ENCODE data around the gene SLCO1B3. TPM values are rescaled to one million over a fixed set of nuclear protein-coding genes. Genes with fewer than 3 reads are reported as not detected.

The SLCO1B3 gene
- total and polyA plus RNA-seq, 2 donors (not counting 1 experiment from before 2014, with no cell fraction given), result not detected

DNA sequence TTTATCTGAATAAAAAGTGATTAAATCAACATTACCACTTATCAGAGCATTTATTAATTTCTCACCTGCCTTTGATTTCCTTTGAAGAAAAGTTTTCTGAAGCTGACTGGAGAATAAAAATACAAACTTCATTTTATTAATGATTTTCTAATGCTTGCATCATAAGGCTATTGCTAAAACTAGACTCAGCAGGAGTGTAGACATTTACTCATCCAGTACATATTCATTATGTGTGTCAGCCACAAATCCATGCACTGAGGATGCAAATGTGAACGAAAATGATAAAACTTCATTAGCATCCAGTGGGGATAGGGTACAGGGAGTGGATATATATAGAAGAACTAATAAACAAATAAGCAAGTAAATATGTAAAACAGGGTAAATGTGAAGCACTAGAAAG is 74.6 kb downstream of the SLCO1B3 start:
- H3K4me2 ChIP-seq (replicated peaks; ENCODE audit: low read depth, low read length, poor library complexity, severe bottlenecking), result no peak overlapping the region
- no peaks in the 10 kb centered on the region for H3K4me1 Mint-ChIP-seq
- no peak overlapping the region for H3K4me3 Mint-ChIP-seq
- no peak for DNase-seq
- H3K9ac ChIP-seq (ENCODE audit: low read length), result no peak overlapping the region
- TF ChIP-seq, protein P1, sequence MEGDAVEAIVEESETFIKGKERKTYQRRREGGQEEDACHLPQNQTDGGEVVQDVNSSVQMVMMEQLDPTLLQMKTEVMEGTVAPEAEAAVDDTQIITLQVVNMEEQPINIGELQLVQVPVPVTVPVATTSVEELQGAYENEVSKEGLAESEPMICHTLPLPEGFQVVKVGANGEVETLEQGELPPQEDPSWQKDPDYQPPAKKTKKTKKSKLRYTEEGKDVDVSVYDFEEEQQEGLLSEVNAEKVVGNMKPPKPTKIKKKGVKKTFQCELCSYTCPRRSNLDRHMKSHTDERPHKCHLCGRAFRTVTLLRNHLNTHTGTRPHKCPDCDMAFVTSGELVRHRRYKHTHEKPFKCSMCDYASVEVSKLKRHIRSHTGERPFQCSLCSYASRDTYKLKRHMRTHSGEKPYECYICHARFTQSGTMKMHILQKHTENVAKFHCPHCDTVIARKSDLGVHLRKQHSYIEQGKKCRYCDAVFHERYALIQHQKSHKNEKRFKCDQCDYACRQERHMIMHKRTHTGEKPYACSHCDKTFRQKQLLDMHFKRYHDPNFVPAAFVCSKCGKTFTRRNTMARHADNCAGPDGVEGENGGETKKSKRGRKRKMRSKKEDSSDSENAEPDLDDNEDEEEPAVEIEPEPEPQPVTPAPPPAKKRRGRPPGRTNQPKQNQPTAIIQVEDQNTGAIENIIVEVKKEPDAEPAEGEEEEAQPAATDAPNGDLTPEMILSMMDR (IDR thresholded peaks at IDR 0.05), result no peak
- no peaks in the 10 kb centered on the region for H4K20me1 ChIP-seq (ENCODE audit: control insufficient read depth, insufficient read depth, low read length, poor library complexity, severe bottlenecking)
- H3K4me1 ChIP-seq (ENCODE audit: control insufficient read depth in 2 of 2, insufficient read depth in 2 of 2, low read length in 2 of 2), result no peaks in the 10 kb centered on the region
- H3K27me3 Mint-ChIP-seq, result no peaks in the 10 kb centered on the region
- H3K36me3 ChIP-seq (replicated peaks in 1 of 2; ENCODE audit: control extremely low read depth in 1 of 2, control insufficient read depth in 1 of 2, extremely low read depth in 1 of 2, insufficient read depth in 2 of 2, low read length in 1 of 2), result no peaks in the 10 kb centered on the region
- no peak overlapping the region for H3K27ac ChIP-seq (ENCODE audit: low read length in 2 of 2)
- intact Hi-C loops (cut with micrococcal nuclease), result no loop called here
- no peaks in the 10 kb centered on the region for H3K9me3 Mint-ChIP-seq (ENCODE audit: insufficient read depth)
- ChIA-PET POLR2A (no interaction called here), CTCF (no interaction called here)
- H3K9me3 ChIP-seq (ENCODE audit: control extremely low read depth in 1 of 3, control insufficient read depth in 2 of 3, insufficient read depth in 1 of 3, low read length in 2 of 3), result peaks cover 0 to 2% (median 0%) of the 10 kb centered on the region in 3 donors
- no peaks in the 10 kb centered on the region for H3K27me3 ChIP-seq (replicated peaks in 1 of 4; ENCODE audit: control extremely low read depth in 1 of 4, control insufficient read depth in 3 of 4, insufficient read depth in 4 of 4, low read length in 3 of 4)
- H2AFZ ChIP-seq (ENCODE audit: insufficient read depth, low read depth, low read length, poor library complexity, severe bottlenecking), result no peak overlapping the region
- no CpG with 5 or more reads among the region's 1 CpG for WGBS (ENCODE audit: insufficient coverage)
- no peak for ATAC-seq (ENCODE audit: low read depth)
- no peak overlapping the region for H3K27ac Mint-ChIP-seq
- no peak overlapping the region for H3K4me3 ChIP-seq (ENCODE audit: control extremely low read depth in 1 of 5, extremely low read depth in 1 of 5, insufficient read depth in 1 of 5, low read depth in 2 of 5, low read length in 4 of 5)
- no peaks in the 10 kb centered on the region for H3K79me2 ChIP-seq (ENCODE audit: control insufficient read depth, insufficient read depth, low read length)

DNA sequence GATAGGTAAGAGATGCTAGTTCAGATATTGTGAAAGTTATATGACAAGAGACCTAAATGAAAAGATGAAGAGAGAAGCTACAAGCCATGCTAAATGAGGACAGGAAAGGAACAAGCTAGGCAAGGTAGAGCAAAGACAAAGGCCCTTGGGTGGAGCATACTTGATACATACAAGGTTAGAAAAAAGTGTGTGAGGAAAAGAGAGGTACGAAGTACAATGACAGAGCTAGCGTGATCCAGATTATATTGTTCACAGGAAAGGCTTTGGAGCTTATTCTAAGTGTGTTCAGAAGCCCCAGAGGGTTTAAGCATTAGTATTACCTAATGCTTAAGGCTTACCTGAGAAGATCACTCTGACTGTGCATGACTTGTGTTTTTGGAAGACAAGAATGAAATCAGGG is 75.0 kb downstream of the SLCO1B3 start:
- no peak overlapping the region for H3K27ac Mint-ChIP-seq
- Histone ChIP-seq H3K27ac (ENCODE audit: low read length in 2 of 2) (no peak overlapping the region), H3K27me3 (replicated peaks in 1 of 4; ENCODE audit: control extremely low read depth in 1 of 4, control insufficient read depth in 3 of 4, insufficient read depth in 4 of 4, low read length in 3 of 4) (no peaks in the 10 kb centered on the region), H3K36me3 (replicated peaks in 1 of 2; ENCODE audit: control extremely low read depth in 1 of 2, control insufficient read depth in 1 of 2, extremely low read depth in 1 of 2, insufficient read depth in 2 of 2, low read length in 1 of 2) (no peaks in the 10 kb centered on the region), H3K79me2 (ENCODE audit: control insufficient read depth, insufficient read depth, low read length) (no peaks in the 10 kb centered on the region), H3K4me1 (ENCODE audit: control insufficient read depth in 2 of 2, insufficient read depth in 2 of 2, low read length in 2 of 2) (no peaks in the 10 kb centered on the region), H2AFZ (ENCODE audit: insufficient read depth, low read depth, low read length, poor library complexity, severe bottlenecking) (no peak overlapping the region), H4K20me1 (ENCODE audit: control insufficient read depth, insufficient read depth, low read length, poor library complexity, severe bottlenecking) (no peaks in the 10 kb centered on the region), H3K9me3 (ENCODE audit: control extremely low read depth in 1 of 3, control insufficient read depth in 2 of 3, insufficient read depth in 1 of 3, low read length in 2 of 3) (peaks cover 0 to 2% (median 0%) of the 10 kb centered on the region in 3 donors), H3K4me3 (ENCODE audit: control extremely low read depth in 1 of 5, extremely low read depth in 1 of 5, insufficient read depth in 1 of 5, low read depth in 2 of 5, low read length in 4 of 5) (no peak overlapping the region), H3K9ac (ENCODE audit: low read length) (no peak overlapping the region), H3K4me2 (replicated peaks; ENCODE audit: low read depth, low read length, poor library complexity, severe bottlenecking) (no peak overlapping the region)
- 86% methylated on average over 2 of the region's 2 CpGs for WGBS (ENCODE audit: insufficient coverage)
- TF ChIP-seq, protein P1 (IDR thresholded peaks at IDR 0.05), result no peak
- no peak for TF ChIP-seq EZH2 (IDR thresholded peaks at IDR 0.05; ENCODE audit: borderline replicate concordance, insufficient read depth, low read depth, low read length, poor library complexity, severe bottlenecking)
- intact Hi-C loops (cut with micrococcal nuclease), result no loop called here
- ATAC-seq (ENCODE audit: low read depth) (no peak), DNase-seq (no peak)
- no peaks in the 10 kb centered on the region for H3K4me1 Mint-ChIP-seq
- no peaks in the 10 kb centered on the region for H3K27me3 Mint-ChIP-seq
- H3K9me3 Mint-ChIP-seq (ENCODE audit: insufficient read depth), result peaks cover 2% of the 10 kb centered on the region
- H3K4me3 Mint-ChIP-seq, result no peak overlapping the region
- ChIA-PET CTCF (no interaction called here), POLR2A (no interaction called here)

All from B cell (primary cell).